ENCODE results near the gene PTGER3.

PTGER3 gene

GRCh38 chr1:70961374-70961975, 86.1 kb downstream of the PTGER3 start:
- no peaks in the 10 kb centered on the region for H4K20me1 ChIP-seq (ENCODE audit: insufficient read depth, low read length)
- H3K4me1 ChIP-seq (ENCODE audit: low read length): no peaks in the 10 kb centered on the region
- H3K79me2 ChIP-seq (ENCODE audit: low read length): no peaks in the 10 kb centered on the region
- H3K27me3 ChIP-seq (ENCODE audit: low read depth, low read length): no peaks in the 10 kb centered on the region
- TF ChIP-seq EZH2phosphoT487 (IDR thresholded peaks at IDR 0.05; ENCODE audit: low read depth) (no peak), CTCF (IDR thresholded peaks at IDR 0.05; ENCODE audit: low read depth, low read length) (no peak)
- H3K9me3 ChIP-seq (ENCODE audit: insufficient read depth, low read length): no peaks in the 10 kb centered on the region
- no peak overlapping the region for H3K9ac ChIP-seq (ENCODE audit: low read length)
- H3K4me3 ChIP-seq (ENCODE audit: low read length): no peak overlapping the region
- no peaks in the 10 kb centered on the region for H3K36me3 ChIP-seq (replicated peaks; ENCODE audit: low read depth, low read length)
- H2AFZ ChIP-seq (ENCODE audit: low read depth, low read length): no peak overlapping the region
- no peak overlapping the region for H3K27ac ChIP-seq (ENCODE audit: low read length)
- H3K4me2 ChIP-seq (ENCODE audit: low read length): no peak overlapping the region

- Histone ChIP-seq H3K27me3 (ENCODE audit: low read depth, low read length) (no peaks in the 10 kb centered on the region), H3K4me2 (ENCODE audit: low read length) (no peak overlapping the region), H3K27ac (ENCODE audit: low read length) (no peak overlapping the region), H2AFZ (ENCODE audit: low read depth, low read length) (no peak overlapping the region), H3K9me3 (ENCODE audit: insufficient read depth, low read length) (no peaks in the 10 kb centered on the region), H3K36me3 (replicated peaks; ENCODE audit: low read depth, low read length) (no peaks in the 10 kb centered on the region), H3K4me1 (ENCODE audit: low read length) (no peaks in the 10 kb centered on the region), H4K20me1 (ENCODE audit: insufficient read depth, low read length) (no peaks in the 10 kb centered on the region), H3K9ac (ENCODE audit: low read length) (no peak overlapping the region), H3K4me3 (ENCODE audit: low read length) (no peak overlapping the region), H3K79me2 (ENCODE audit: low read length) (no peaks in the 10 kb centered on the region)
- no peak for TF ChIP-seq CTCF (IDR thresholded peaks at IDR 0.05; ENCODE audit: low read depth, low read length)
- no peak for TF ChIP-seq EZH2phosphoT487 (IDR thresholded peaks at IDR 0.05; ENCODE audit: low read depth)
Measured at GRCh38 chr1:70948396-70949017, 99.1 kb downstream of the PTGER3 start.

GRCh38 chr1:70947835-70948234, 99.8 kb downstream of the PTGER3 start:
- H3K4me2 ChIP-seq (ENCODE audit: low read length): no peak overlapping the region
- H2AFZ ChIP-seq (ENCODE audit: low read depth, low read length): no peak overlapping the region
- H3K36me3 ChIP-seq (replicated peaks; ENCODE audit: low read depth, low read length): no peaks in the 10 kb centered on the region
- H3K79me2 ChIP-seq (ENCODE audit: low read length): no peaks in the 10 kb centered on the region
- H3K4me1 ChIP-seq (ENCODE audit: low read length): no peaks in the 10 kb centered on the region
- no peaks in the 10 kb centered on the region for H4K20me1 ChIP-seq (ENCODE audit: insufficient read depth, low read length)
- no peak overlapping the region for H3K27ac ChIP-seq (ENCODE audit: low read length)
- no peaks in the 10 kb centered on the region for H3K9me3 ChIP-seq (ENCODE audit: insufficient read depth, low read length)
- TF ChIP-seq EZH2phosphoT487 (IDR thresholded peaks at IDR 0.05; ENCODE audit: low read depth) (no peak), CTCF (IDR thresholded peaks at IDR 0.05; ENCODE audit: low read depth, low read length) (no peak)
- H3K27me3 ChIP-seq (ENCODE audit: low read depth, low read length): no peaks in the 10 kb centered on the region
- H3K4me3 ChIP-seq (ENCODE audit: low read length): no peak overlapping the region
- no peak overlapping the region for H3K9ac ChIP-seq (ENCODE audit: low read length)

- no peaks in the 10 kb centered on the region for H3K36me3 ChIP-seq (replicated peaks; ENCODE audit: low read depth, low read length)
- H3K27ac ChIP-seq (ENCODE audit: low read length): no peak overlapping the region
- H3K79me2 ChIP-seq (ENCODE audit: low read length): no peaks in the 10 kb centered on the region
- H3K4me2 ChIP-seq (ENCODE audit: low read length): no peak overlapping the region
- H3K4me3 ChIP-seq (ENCODE audit: low read length): no peak overlapping the region
- no peaks in the 10 kb centered on the region for H3K9me3 ChIP-seq (ENCODE audit: insufficient read depth, low read length)
- H3K27me3 ChIP-seq (ENCODE audit: low read depth, low read length): no peaks in the 10 kb centered on the region
- H4K20me1 ChIP-seq (ENCODE audit: insufficient read depth, low read length): no peaks in the 10 kb centered on the region
- no peak overlapping the region for H3K9ac ChIP-seq (ENCODE audit: low read length)
- no peak overlapping the region for H2AFZ ChIP-seq (ENCODE audit: low read depth, low read length)
- TF ChIP-seq CTCF (IDR thresholded peaks at IDR 0.05; ENCODE audit: low read depth, low read length): no peak
- no peak for TF ChIP-seq EZH2phosphoT487 (IDR thresholded peaks at IDR 0.05; ENCODE audit: low read depth)
- H3K4me1 ChIP-seq (ENCODE audit: low read length): no peaks in the 10 kb centered on the region
Measured at GRCh38 chr1:70945676-70946075, 101.9 kb downstream of the PTGER3 start.
